T-helper 17 cell (primary cell): ENCODE results near the gene CCL2. TPM values are rescaled to one million over a fixed set of nuclear protein-coding genes. Genes with fewer than 3 reads are reported as not detected.

Source experiments
- ATAC-seq: fragments of 150-1000 bp; cut with Tn5 transposase; 2 replicates; pipeline ENCODE4 v1.10.0; 2021; ENCODE audit warnings: mild to moderate bottlenecking, moderate library complexity
- DNase-seq, 3 donors: peaks; one replicate each; pipeline versions ENCODE4 v3.0.0 to v3.0.0-alpha.2; 2020 to 2021
- H3K9me3 ChIP-seq: one replicate; pipeline ENCODE4 v1.7.0; 2013; ENCODE audit warnings: low read length, mild to moderate bottlenecking; ENCODE audit not compliant: control insufficient read depth, poor library complexity, severe bottlenecking
- H3K27ac Mint-ChIP-seq: one replicate; pipeline ENCODE4 v1.8.0; 2022; ENCODE audit warnings: mild to moderate bottlenecking, moderate library complexity, mixed read lengths
- H3K27me3 Mint-ChIP-seq: one replicate; pipeline ENCODE4 v1.8.0; 2022; ENCODE audit warnings: mixed read lengths
- H3K36me3 Mint-ChIP-seq: one replicate; pipeline ENCODE4 v1.8.0; 2022; ENCODE audit warnings: low read depth, mixed read lengths
- H3K4me1 Mint-ChIP-seq: one replicate; pipeline ENCODE4 v1.8.0; 2022; ENCODE audit warnings: mild to moderate bottlenecking, mixed read lengths
- H3K4me3 Mint-ChIP-seq: one replicate; pipeline ENCODE4 v1.8.0; 2022; ENCODE audit warnings: mild to moderate bottlenecking, moderate library complexity, mixed read lengths
- total RNA-seq, 4 donors: library from RNA in 2 of 4; stranded (reverse) in 2 of 4; gene quantifications; one replicate each; pipeline ENCODE4 v1.2.3 and lab custom pipeline; 2022 to 2026

The CCL2 gene
- total RNA-seq, 2 donors from 2014 or later, result not detected

- H3K9me3 ChIP-seq, result no peaks in the 10 kb centered on the region
- no peak overlapping the region for H3K27ac Mint-ChIP-seq
- peaks cover 4% of the 10 kb centered on the region for H3K36me3 Mint-ChIP-seq
- ATAC-seq (peak; percentile 23), DNase-seq (no peak)
- H3K27me3 Mint-ChIP-seq, result peaks cover 16% of the 10 kb centered on the region
- no peak overlapping the region for H3K4me3 Mint-ChIP-seq
- H3K4me1 Mint-ChIP-seq, result peaks cover 2% of the 10 kb centered on the region
Measured at GRCh38 chr17:34246446-34246845, 8.6 kb upstream of the CCL2 start.

- H3K27ac Mint-ChIP-seq, result no peak overlapping the region
- H3K27me3 Mint-ChIP-seq, result peaks cover 20% of the 10 kb centered on the region
- H3K4me3 Mint-ChIP-seq, result no peak overlapping the region
- H3K4me1 Mint-ChIP-seq, result peaks cover 2% of the 10 kb centered on the region
- DNase-seq (no peak), ATAC-seq (no peak)
- H3K36me3 Mint-ChIP-seq, result peaks cover 4% of the 10 kb centered on the region
- no peaks in the 10 kb centered on the region for H3K9me3 ChIP-seq
Measured at GRCh38 chr17:34246881-34247280, 8.2 kb upstream of the CCL2 start.

- Mint-ChIP-seq H3K27ac (no peak overlapping the region), H3K4me1 (peaks cover 2% of the 10 kb centered on the region), H3K36me3 (peaks cover 4% of the 10 kb centered on the region), H3K27me3 (peaks cover 35% of the 10 kb centered on the region), H3K4me3 (no peak overlapping the region)
- no peaks in the 10 kb centered on the region for H3K9me3 ChIP-seq
- DNase-seq (no peak), ATAC-seq (no peak)
Measured at GRCh38 chr17:34248511-34249024, 6.5 kb upstream of the CCL2 start.

DNA sequence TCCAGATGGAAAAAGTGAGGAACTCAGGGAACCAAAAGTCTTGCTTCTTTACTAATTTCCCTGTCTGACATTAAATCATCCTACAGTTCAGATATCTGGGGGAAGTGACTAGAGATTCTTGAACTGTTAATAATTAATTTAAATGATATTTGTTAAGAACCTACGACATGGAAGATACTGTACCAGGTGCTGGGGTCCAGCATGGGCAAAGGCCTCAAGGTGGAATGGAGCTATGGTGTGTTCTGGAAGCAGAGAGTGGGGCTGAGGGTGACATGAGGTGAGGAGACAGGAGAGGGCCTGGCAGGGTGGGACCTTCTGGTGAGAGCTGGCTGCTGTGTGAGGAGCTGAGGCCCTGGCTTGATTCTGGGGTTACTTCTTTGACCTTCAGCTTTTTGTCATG lies 6.0 kb upstream of the CCL2 start:
- Mint-ChIP-seq H3K36me3 (peaks cover 4% of the 10 kb centered on the region), H3K27me3 (peaks cover 40% of the 10 kb centered on the region), H3K4me1 (peaks cover 2% of the 10 kb centered on the region), H3K4me3 (no peak overlapping the region), H3K27ac (no peak overlapping the region)
- DNase-seq, result no peak
- no peak for ATAC-seq
- H3K9me3 ChIP-seq, result no peaks in the 10 kb centered on the region

- H3K36me3 Mint-ChIP-seq, result peaks cover 4% of the 10 kb centered on the region
- no peak for ATAC-seq
- H3K27me3 Mint-ChIP-seq, result peaks cover 44% of the 10 kb centered on the region
- no peaks in the 10 kb centered on the region for H3K9me3 ChIP-seq
- DNase-seq, result no peak
- H3K4me1 Mint-ChIP-seq, result peaks cover 2% of the 10 kb centered on the region
- no peak overlapping the region for H3K27ac Mint-ChIP-seq
- H3K4me3 Mint-ChIP-seq, result no peak overlapping the region
Measured at GRCh38 chr17:34249478-34249877, 5.6 kb upstream of the CCL2 start.

GRCh38 chr17:34251186-34251585 lies 3.9 kb upstream of the CCL2 start:
- H3K27me3 Mint-ChIP-seq, result peaks cover 61% of the 10 kb centered on the region
- H3K4me3 Mint-ChIP-seq, result no peak overlapping the region
- no peak for DNase-seq
- H3K9me3 ChIP-seq, result no peaks in the 10 kb centered on the region
- H3K36me3 Mint-ChIP-seq, result peaks cover 4% of the 10 kb centered on the region
- ATAC-seq, result no peak
- H3K27ac Mint-ChIP-seq, result no peak overlapping the region
- H3K4me1 Mint-ChIP-seq, result peaks cover 8% of the 10 kb centered on the region

DNA sequence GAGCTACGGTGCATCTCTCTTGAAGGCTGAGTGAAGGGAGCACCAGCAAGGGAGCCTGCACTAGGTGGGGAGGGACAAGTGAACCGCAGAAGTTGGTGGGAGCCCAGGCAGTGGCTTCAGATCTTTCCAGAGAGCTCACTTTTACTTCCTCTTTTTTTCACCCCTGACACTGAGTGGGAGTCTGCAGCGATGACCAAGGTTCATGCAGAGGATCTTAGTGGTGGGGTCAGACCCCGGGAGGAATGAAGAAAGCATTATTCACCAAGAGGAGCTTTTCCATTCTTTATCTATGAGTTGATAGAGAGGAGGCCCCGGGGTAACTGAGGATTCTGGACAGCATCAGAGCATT lies 3.0 kb upstream of the CCL2 start:
- peaks cover 2% of the 10 kb centered on the region for H3K36me3 Mint-ChIP-seq
- ATAC-seq, result no peak
- H3K27me3 Mint-ChIP-seq, result peaks cover 66% of the 10 kb centered on the region
- H3K9me3 ChIP-seq, result no peaks in the 10 kb centered on the region
- H3K4me3 Mint-ChIP-seq, result no peak overlapping the region
- peaks cover 6% of the 10 kb centered on the region for H3K4me1 Mint-ChIP-seq
- no peak for DNase-seq
- H3K27ac Mint-ChIP-seq, result no peak overlapping the region

DNA sequence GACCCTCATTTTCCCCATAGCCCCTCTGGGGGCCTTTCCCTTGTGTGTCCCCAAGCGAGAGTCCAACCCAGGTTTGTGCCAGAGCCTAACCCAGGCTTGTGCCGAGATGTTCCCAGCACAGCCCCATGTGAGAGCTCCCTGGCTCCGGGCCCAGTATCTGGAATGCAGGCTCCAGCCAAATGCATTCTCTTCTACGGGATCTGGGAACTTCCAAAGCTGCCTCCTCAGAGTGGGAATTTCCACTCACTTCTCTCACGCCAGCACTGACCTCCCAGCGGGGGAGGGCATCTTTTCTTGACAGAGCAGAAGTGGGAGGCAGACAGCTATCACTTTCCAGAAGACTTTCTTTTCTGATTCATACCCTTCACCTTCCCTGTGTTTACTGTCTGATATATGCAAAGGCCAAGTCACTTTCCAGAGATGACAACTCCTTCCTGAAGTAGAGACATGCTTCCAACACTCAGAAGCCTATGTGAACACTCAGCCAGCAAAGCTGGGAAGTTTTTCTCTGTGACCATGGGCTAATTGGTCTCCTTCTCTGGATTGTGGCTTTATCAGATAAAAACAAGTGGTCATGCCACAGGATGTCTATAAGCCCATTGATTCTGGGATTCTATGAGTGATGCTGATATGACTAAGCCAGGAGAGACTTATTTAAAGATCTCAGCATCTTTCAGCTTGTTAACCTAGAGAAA lies 2.5 kb upstream of the CCL2 start:
- ATAC-seq, result no peak
- peaks cover 6% of the 10 kb centered on the region for H3K4me1 Mint-ChIP-seq
- no peak for DNase-seq
- H3K27ac Mint-ChIP-seq, result no peak overlapping the region
- H3K36me3 Mint-ChIP-seq, result peaks cover 2% of the 10 kb centered on the region
- H3K27me3 Mint-ChIP-seq, result peaks cover 70% of the 10 kb centered on the region
- no peaks in the 10 kb centered on the region for H3K9me3 ChIP-seq
- H3K4me3 Mint-ChIP-seq, result no peak overlapping the region

- peaks cover 2% of the 10 kb centered on the region for H3K36me3 Mint-ChIP-seq
- H3K27me3 Mint-ChIP-seq, result peaks cover 68% of the 10 kb centered on the region
- ATAC-seq, result no peak
- no peak overlapping the region for H3K27ac Mint-ChIP-seq
- no peaks in the 10 kb centered on the region for H3K9me3 ChIP-seq
- peaks cover 6% of the 10 kb centered on the region for H3K4me1 Mint-ChIP-seq
- no peak overlapping the region for H3K4me3 Mint-ChIP-seq
- no peak for DNase-seq
Measured at GRCh38 chr17:34253139-34253525, 2.0 kb upstream of the CCL2 start.

DNA sequence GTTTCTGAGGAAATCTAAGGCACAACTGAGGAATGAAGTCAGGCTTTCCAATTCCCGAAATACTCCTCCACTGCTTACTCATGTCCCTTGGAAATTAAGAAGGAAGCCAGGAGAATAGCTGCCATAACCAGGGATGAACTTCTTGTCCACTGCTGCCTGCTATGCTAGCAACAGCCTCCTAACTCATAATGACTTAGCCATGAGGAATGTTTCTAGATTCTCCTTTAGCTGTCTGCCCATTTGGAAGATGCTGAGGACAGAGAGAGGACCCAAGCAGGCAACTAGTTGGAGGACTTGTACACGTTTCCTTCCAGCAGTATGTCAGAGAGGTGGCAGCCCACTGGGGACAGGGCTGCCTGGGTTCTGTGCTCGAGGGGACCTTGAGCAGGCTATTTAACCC lies 939 bp upstream of the CCL2 start:
- ATAC-seq (no peak), DNase-seq (no peak)
- Mint-ChIP-seq H3K4me3 (no peak overlapping the region), H3K36me3 (peaks cover 2% of the 10 kb centered on the region), H3K27ac (no peak overlapping the region), H3K4me1 (peaks cover 6% of the 10 kb centered on the region), H3K27me3 (peaks cover 75% of the 10 kb centered on the region)
- H3K9me3 ChIP-seq, result no peaks in the 10 kb centered on the region

DNA sequence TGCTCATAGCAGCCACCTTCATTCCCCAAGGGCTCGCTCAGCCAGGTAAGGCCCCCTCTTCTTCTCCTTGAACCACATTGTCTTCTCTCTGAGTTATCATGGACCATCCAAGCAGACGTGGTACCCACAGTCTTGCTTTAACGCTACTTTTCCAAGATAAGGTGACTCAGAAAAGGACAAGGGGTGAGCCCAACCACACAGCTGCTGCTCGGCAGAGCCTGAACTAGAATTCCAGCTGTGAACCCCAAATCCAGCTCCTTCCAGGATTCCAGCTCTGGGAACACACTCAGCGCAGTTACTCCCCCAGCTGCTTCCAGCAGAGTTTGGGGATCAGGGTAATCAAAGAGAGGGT lies 272 bp downstream of the CCL2 start:
- no peak for ATAC-seq
- peak overlapping the region; percentile 51 for H3K4me3 Mint-ChIP-seq
- H3K27me3 Mint-ChIP-seq, result peaks cover 86% of the 10 kb centered on the region
- peaks cover 6% of the 10 kb centered on the region for H3K4me1 Mint-ChIP-seq
- H3K9me3 ChIP-seq, result no peaks in the 10 kb centered on the region
- no peak overlapping the region for H3K27ac Mint-ChIP-seq
- no peak for DNase-seq
- peaks cover 2% of the 10 kb centered on the region for H3K36me3 Mint-ChIP-seq

DNA sequence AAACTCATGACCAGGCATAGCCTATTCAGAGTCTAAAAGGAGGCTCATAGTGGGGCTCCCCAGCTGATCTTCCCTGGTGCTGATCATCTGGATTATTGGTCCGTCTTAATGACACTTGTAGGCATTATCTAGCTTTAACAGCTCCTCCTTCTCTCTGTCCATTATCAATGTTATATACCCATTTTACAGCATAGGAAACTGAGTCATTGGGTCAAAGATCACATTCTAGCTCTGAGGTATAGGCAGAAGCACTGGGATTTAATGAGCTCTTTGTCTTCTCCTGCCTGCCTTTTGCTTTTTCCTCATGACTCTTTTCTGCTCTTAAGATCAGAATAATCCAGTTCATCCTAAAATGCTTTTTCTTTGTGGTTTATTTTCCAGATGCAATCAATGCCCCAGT lies 756 bp downstream of the CCL2 start:
- H3K36me3 Mint-ChIP-seq, result peaks cover under 1% of the 10 kb centered on the region
- no peak for ATAC-seq

GRCh38 chr17:34257299-34257985 lies 2.4 kb downstream of the CCL2 start:
- no peak overlapping the region for H3K4me3 Mint-ChIP-seq
- DNase-seq, result no peak
- no peaks in the 10 kb centered on the region for H3K36me3 Mint-ChIP-seq
- no peaks in the 10 kb centered on the region for H3K9me3 ChIP-seq
- no peak for ATAC-seq
- peaks cover 84% of the 10 kb centered on the region for H3K27me3 Mint-ChIP-seq
- H3K4me1 Mint-ChIP-seq, result peaks cover 6% of the 10 kb centered on the region
- no peak overlapping the region for H3K27ac Mint-ChIP-seq

More for the DNA sequence above, 756 bp downstream of the CCL2 start:
- no peaks in the 10 kb centered on the region for H3K9me3 ChIP-seq
- no peak overlapping the region for H3K27ac Mint-ChIP-seq
- H3K4me3 Mint-ChIP-seq, result no peak overlapping the region
- H3K27me3 Mint-ChIP-seq, result peaks cover 89% of the 10 kb centered on the region
- H3K4me1 Mint-ChIP-seq, result peaks cover 6% of the 10 kb centered on the region
- DNase-seq, result no peak

GRCh38 chr17:34257986-34258326 lies 2.9 kb downstream of the CCL2 start:
- no peak for DNase-seq
- no peaks in the 10 kb centered on the region for H3K36me3 Mint-ChIP-seq
- no peak for ATAC-seq
- no peak overlapping the region for H3K4me3 Mint-ChIP-seq
- no peaks in the 10 kb centered on the region for H3K9me3 ChIP-seq
- H3K27me3 Mint-ChIP-seq, result peaks cover 82% of the 10 kb centered on the region
- peaks cover 6% of the 10 kb centered on the region for H3K4me1 Mint-ChIP-seq
- no peak overlapping the region for H3K27ac Mint-ChIP-seq
